ENCODE results near the gene C1QL4.
"Not testable (repeated sequence)": the region's sequence is repeated elsewhere in the genome, so short reads cannot be mapped to it uniquely, and the experiment has no call there.

C1QL4 gene

GRCh38 chr12:49335955-49336644, 888 bp downstream of the C1QL4 start:
- Histone ChIP-seq H3K27ac (ENCODE audit: low read length) (no peak overlapping the region), H3K9ac (ENCODE audit: low read length) (no peak overlapping the region), H3K4me2 (ENCODE audit: low read length) (no peak overlapping the region), H4K20me1 (ENCODE audit: insufficient read depth, low read length) (no peaks in the 10 kb centered on the region), H3K4me3 (ENCODE audit: low read length) (peak overlapping the region; percentile 76; the same call in 1 of the 2 replicates), H3K9me3 (ENCODE audit: insufficient read depth, low read length) (no peaks in the 10 kb centered on the region), H3K4me1 (ENCODE audit: low read length) (peaks cover 6% of the 10 kb centered on the region; the same call in 1 of the 2 replicates), H3K36me3 (replicated peaks; ENCODE audit: low read depth, low read length) (peaks cover 5% of the 10 kb centered on the region), H3K79me2 (ENCODE audit: low read length) (no peaks in the 10 kb centered on the region), H2AFZ (ENCODE audit: low read depth, low read length) (no peak overlapping the region), H3K27me3 (ENCODE audit: low read depth, low read length) (no peaks in the 10 kb centered on the region; the same call in 1 of the 2 replicates)
- TF ChIP-seq CTCF (IDR thresholded peaks at IDR 0.05; ENCODE audit: low read depth, low read length) (no peak), EZH2phosphoT487 (IDR thresholded peaks at IDR 0.05; ENCODE audit: low read depth) (no peak)

GRCh38 chr12:49335118-49335954, 1.7 kb downstream of the C1QL4 start:
- TF ChIP-seq CTCF (IDR thresholded peaks at IDR 0.05; ENCODE audit: low read depth, low read length): no peak
- no peak for TF ChIP-seq EZH2phosphoT487 (IDR thresholded peaks at IDR 0.05; ENCODE audit: low read depth)
- Histone ChIP-seq H3K27me3 (ENCODE audit: low read depth, low read length) (no peaks in the 10 kb centered on the region), H3K4me2 (ENCODE audit: low read length) (no peak overlapping the region)

GRCh38 chr12:49334681-49335080, 2.3 kb downstream of the C1QL4 start:
- Histone ChIP-seq H4K20me1 (ENCODE audit: insufficient read depth, low read length) (no peaks in the 10 kb centered on the region), H2AFZ (ENCODE audit: low read depth, low read length) (no peak overlapping the region), H3K36me3 (replicated peaks; ENCODE audit: low read depth, low read length) (peaks cover 13% of the 10 kb centered on the region), H3K27me3 (ENCODE audit: low read depth, low read length) (no peaks in the 10 kb centered on the region), H3K9ac (ENCODE audit: low read length) (no peak overlapping the region), H3K27ac (ENCODE audit: low read length) (no peak overlapping the region), H3K4me1 (ENCODE audit: low read length) (0 out of 2 replicates have a peak, but pooled peaks cover 3% of the 10 kb centered on the region), H3K9me3 (ENCODE audit: insufficient read depth, low read length) (no peaks in the 10 kb centered on the region), H3K4me2 (ENCODE audit: low read length) (no peak overlapping the region), H3K79me2 (ENCODE audit: low read length) (no peaks in the 10 kb centered on the region), H3K4me3 (ENCODE audit: low read length) (no peak overlapping the region)
- TF ChIP-seq CTCF (IDR thresholded peaks at IDR 0.05; ENCODE audit: low read depth, low read length): no peak

More at GRCh38 chr12:49335118-49335954, 1.7 kb downstream of the C1QL4 start:
- Histone ChIP-seq H3K36me3 (replicated peaks; ENCODE audit: low read depth, low read length) (peaks cover 10% of the 10 kb centered on the region), H3K4me1 (ENCODE audit: low read length) (peaks cover 6% of the 10 kb centered on the region; the same call in 1 of the 2 replicates), H3K9me3 (ENCODE audit: insufficient read depth, low read length) (no peaks in the 10 kb centered on the region), H2AFZ (ENCODE audit: low read depth, low read length) (no peak overlapping the region), H3K27ac (ENCODE audit: low read length) (no peak overlapping the region), H3K9ac (ENCODE audit: low read length) (no peak overlapping the region), H3K4me3 (ENCODE audit: low read length) (no peak overlapping the region), H4K20me1 (ENCODE audit: insufficient read depth, low read length) (no peaks in the 10 kb centered on the region), H3K79me2 (ENCODE audit: low read length) (no peaks in the 10 kb centered on the region)

GRCh38 chr12:49334226-49334625, 2.8 kb downstream of the C1QL4 start:
- H3K9me3 ChIP-seq (ENCODE audit: insufficient read depth, low read length): no peaks in the 10 kb centered on the region
- no peaks in the 10 kb centered on the region for H3K79me2 ChIP-seq (ENCODE audit: low read length)
- no peak for TF ChIP-seq EZH2phosphoT487 (IDR thresholded peaks at IDR 0.05; ENCODE audit: low read depth)
- TF ChIP-seq CTCF (IDR thresholded peaks at IDR 0.05; ENCODE audit: low read depth, low read length): no peak
- H2AFZ ChIP-seq (ENCODE audit: low read depth, low read length): no peak overlapping the region
- H3K27ac ChIP-seq (ENCODE audit: low read length): no peak overlapping the region
- H3K27me3 ChIP-seq (ENCODE audit: low read depth, low read length): no peaks in the 10 kb centered on the region
- no peak overlapping the region for H3K4me2 ChIP-seq (ENCODE audit: low read length)
- H3K9ac ChIP-seq (ENCODE audit: low read length): no peak overlapping the region
- H4K20me1 ChIP-seq (ENCODE audit: insufficient read depth, low read length): no peaks in the 10 kb centered on the region
- H3K4me3 ChIP-seq (ENCODE audit: low read length): no peak overlapping the region
- 0 out of 2 replicates have a peak, but pooled peaks cover 3% of the 10 kb centered on the region for H3K4me1 ChIP-seq (ENCODE audit: low read length)
- H3K36me3 ChIP-seq (replicated peaks; ENCODE audit: low read depth, low read length): peaks cover 13% of the 10 kb centered on the region

- not testable (repeated sequence) for H3K9ac ChIP-seq (ENCODE audit: low read length); H3K27ac ChIP-seq (ENCODE audit: low read length); H4K20me1 ChIP-seq (ENCODE audit: insufficient read depth, low read length)
These were observed 3.2 kb downstream of the C1QL4 start for GRCh38 chr12:49333778-49334177.

More at GRCh38 chr12:49333778-49334177, 3.2 kb downstream of the C1QL4 start:
- not testable (repeated sequence) for H3K9me3 ChIP-seq (ENCODE audit: insufficient read depth, low read length); H3K4me3 ChIP-seq (ENCODE audit: low read length); H3K4me2 ChIP-seq (ENCODE audit: low read length); H3K79me2 ChIP-seq (ENCODE audit: low read length); H3K4me1 ChIP-seq (ENCODE audit: low read length); H2AFZ ChIP-seq (ENCODE audit: low read depth, low read length); H3K27me3 ChIP-seq (ENCODE audit: low read depth, low read length)
- peaks cover 13% of the 10 kb centered on the region for H3K36me3 ChIP-seq (replicated peaks; ENCODE audit: low read depth, low read length)

All from OCI-LY3 (cell line).